HCT116 (cell line): Measurements from ENCODE around the gene EIF3A.

Experiments
- EZH2 ChIP-seq: fragments of 200-600 bp; sonication (generic); IDR thresholded peaks from 2 replicates; pipeline ENCODE4 v1.6.1; 2017; ENCODE audit warnings: antibody characterized with exemption, mixed run types
- MAX ChIP-seq: IDR thresholded peaks from 2 replicates; pipeline ENCODE4 v1.6.1; 2012
- POLR2A ChIP-seq: IDR thresholded peaks from 2 replicates; pipeline ENCODE4 v1.7.0; 2011; ENCODE audit warnings: borderline replicate concordance; ENCODE audit not compliant: insufficient read depth, insufficient read length; ENCODE audit errors: extremely low read depth
- REST ChIP-seq: IDR thresholded peaks from 2 replicates; pipeline ENCODE4 v1.6.1; 2012; ENCODE audit warnings: low read depth
- SP1 ChIP-seq: IDR thresholded peaks from 2 replicates; pipeline ENCODE4 v1.6.1; 2012; ENCODE audit warnings: low read depth
- TF ChIP-seq, protein P1 (sequence below), 3 experiments: fragments of 200-600 bp in 1 of 3; sonication (generic) in 1 of 3; IDR thresholded peaks in 2 of 3; conservative IDR thresholded peaks in 1 of 3; 2 replicates each; pipeline ENCODE4 v1.5.1; 2012 to 2017; ENCODE audit warnings: low read depth in 2 of 3, low read length in 2 of 3, antibody characterized with exemption in 1 of 3, borderline replicate concordance in 1 of 3, control low read depth in 1 of 3, mild to moderate bottlenecking in 1 of 3, mixed read lengths in 1 of 3, mixed run types in 1 of 3, moderate library complexity in 1 of 3; ENCODE audit not compliant: insufficient read depth in 1 of 3

DNA sequence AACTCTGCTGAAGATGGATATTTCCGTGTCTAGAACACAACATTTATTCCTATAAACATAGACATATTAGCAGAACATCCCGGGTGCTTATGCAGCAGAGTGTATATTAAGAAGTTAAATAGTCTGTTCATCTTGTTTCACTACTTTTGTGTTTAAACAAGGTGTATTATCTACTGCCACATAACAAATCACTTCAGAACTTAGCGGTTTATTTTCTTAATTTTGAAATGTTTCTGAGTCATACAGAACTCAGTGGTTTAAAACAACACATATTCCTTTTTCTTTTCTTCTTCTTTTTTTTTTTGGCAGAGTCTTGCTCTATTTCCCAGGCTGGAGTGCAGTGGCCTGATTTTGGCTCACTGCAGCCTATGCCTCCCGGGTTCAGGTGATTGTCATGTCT, 49.1 kb upstream of the EIF3A start:
- no peak for TF ChIP-seq SP1
- no peak for TF ChIP-seq REST
- TF ChIP-seq, protein P1, sequence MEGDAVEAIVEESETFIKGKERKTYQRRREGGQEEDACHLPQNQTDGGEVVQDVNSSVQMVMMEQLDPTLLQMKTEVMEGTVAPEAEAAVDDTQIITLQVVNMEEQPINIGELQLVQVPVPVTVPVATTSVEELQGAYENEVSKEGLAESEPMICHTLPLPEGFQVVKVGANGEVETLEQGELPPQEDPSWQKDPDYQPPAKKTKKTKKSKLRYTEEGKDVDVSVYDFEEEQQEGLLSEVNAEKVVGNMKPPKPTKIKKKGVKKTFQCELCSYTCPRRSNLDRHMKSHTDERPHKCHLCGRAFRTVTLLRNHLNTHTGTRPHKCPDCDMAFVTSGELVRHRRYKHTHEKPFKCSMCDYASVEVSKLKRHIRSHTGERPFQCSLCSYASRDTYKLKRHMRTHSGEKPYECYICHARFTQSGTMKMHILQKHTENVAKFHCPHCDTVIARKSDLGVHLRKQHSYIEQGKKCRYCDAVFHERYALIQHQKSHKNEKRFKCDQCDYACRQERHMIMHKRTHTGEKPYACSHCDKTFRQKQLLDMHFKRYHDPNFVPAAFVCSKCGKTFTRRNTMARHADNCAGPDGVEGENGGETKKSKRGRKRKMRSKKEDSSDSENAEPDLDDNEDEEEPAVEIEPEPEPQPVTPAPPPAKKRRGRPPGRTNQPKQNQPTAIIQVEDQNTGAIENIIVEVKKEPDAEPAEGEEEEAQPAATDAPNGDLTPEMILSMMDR (IDR thresholded peaks at IDR 0.05 in 2 of 3, conservative IDR thresholded peaks at IDR 0.05 in 1 of 3; ENCODE audit: borderline replicate concordance in 1 of 3, insufficient read depth in 1 of 3, low read depth in 2 of 3, low read length in 2 of 3): no peak
- no peak for TF ChIP-seq POLR2A
- no peak for TF ChIP-seq EZH2
- TF ChIP-seq MAX: no peak
